SHP77 treated with DMSO at 0.1 percent for 48 hours (cell line): ENCODE results near the gene ZNF311.

ENCODE experiments used
- DNase-seq: peaks from one replicate; lab custom pipeline; 2025; lab: John Stamatoyannopoulos, UW

ZNF311 gene

GRCh38 chr6:29005183-29005885 is at the start of gene ZNF311:
TSS of gene ZNF311 (minus strand) at chr6:29005315. CDS start at chr6:29003954, 1,361 bp downstream.
- DNase-seq = no peak

GRCh38 chr6:29051680-29052079 is 46.6 kb upstream of the ZNF311 start:
- DNase-seq = no peak

GRCh38 chr6:29045075-29045474 is 40.0 kb upstream of the ZNF311 start, which contains the start of gene OR2W1:
TSS of gene OR2W1 (minus strand) at chr6:29045175. CDS start at chr6:29045175, 0 bp downstream.
- DNase-seq = no peak

- DNase-seq = no peak
These were observed 30.8 kb upstream of the ZNF311 start for GRCh38 chr6:29035951-29036350.

- DNase-seq = no peak
These were observed 23.7 kb upstream of the ZNF311 start for GRCh38 chr6:29028821-29029220.

GRCh38 chr6:29025927-29026585 is 20.9 kb upstream of the ZNF311 start:
- no peak for DNase-seq

GRCh38 chr6:29021434-29021833 is 16.3 kb upstream of the ZNF311 start:
- DNase-seq = no peak

- no peak for DNase-seq
These were observed 14.5 kb upstream of the ZNF311 start for GRCh38 chr6:29019629-29020028.

- no peak for DNase-seq
These were observed 12.3 kb upstream of the ZNF311 start for GRCh38 chr6:29017428-29017802.

GRCh38 chr6:29016559-29017427 is 11.7 kb upstream of the ZNF311 start:
- DNase-seq = peak; percentile 47

- no peak for DNase-seq
These were observed 9.9 kb upstream of the ZNF311 start for GRCh38 chr6:29014729-29015608.

- no peak for DNase-seq
These were observed 6.2 kb upstream of the ZNF311 start for GRCh38 chr6:29011276-29011734.

GRCh38 chr6:29009358-29009757 is 4.2 kb upstream of the ZNF311 start:
- DNase-seq = no peak

- no peak for DNase-seq
These were observed 3.0 kb upstream of the ZNF311 start for GRCh38 chr6:29008089-29008488.

GRCh38 chr6:28996844-28997510 is 8.1 kb downstream of the ZNF311 start:
- DNase-seq = no peak

GRCh38 chr6:28995093-28995650 is 9.9 kb downstream of the ZNF311 start:
- DNase-seq = no peak

GRCh38 chr6:28988536-28989311 is 16.4 kb downstream of the ZNF311 start:
- DNase-seq = no peak

GRCh38 chr6:28985462-28986164 is 19.5 kb downstream of the ZNF311 start:
- DNase-seq = peak; percentile 89

- no peak for DNase-seq
These were observed 21.3 kb downstream of the ZNF311 start for GRCh38 chr6:28983838-28984237.
